Esophagus squamous epithelium (tissue), 5 donors: ENCODE results near the gene LHPP. TPM values are rescaled to one million over a fixed set of nuclear protein-coding genes. Genes with fewer than 3 reads are reported as not detected.
A peak's percentile ranks its signal among the peaks of the same experiment; 100 is the strongest.

ENCODE experiments used
- DNase-seq: peaks from one replicate; lab custom pipeline; 2025; lab: John Stamatoyannopoulos, UW
- H3K27ac ChIP-seq, 4 donors: fragments of 200-600 bp; sonication (generic); one replicate each; pipeline ENCODE4 v1.5.1; 2016 to 2019; ENCODE audit warnings: mild to moderate bottlenecking in 1 of 4
- H3K27me3 ChIP-seq, 4 donors: fragments of 200-600 bp; sonication (generic); 1 replicate in 3 of 4; 2 replicates in 1 of 4; pipeline versions ENCODE4 v1.5.1 to v1.6.0; 2017 to 2021; ENCODE audit warnings: antibody characterized with exemption in 1 of 4
- H3K36me3 ChIP-seq, 3 donors: fragments of 200-600 bp; sonication (generic); one replicate each; pipeline ENCODE4 v1.5.1; 2016 to 2019
- H3K4me1 ChIP-seq, 3 donors: fragments of 200-600 bp; sonication (generic); one replicate each; pipeline ENCODE4 v1.5.1; 2017 to 2019
- H3K4me3 ChIP-seq, 4 donors: fragments of 200-600 bp; sonication (generic); 1 replicate in 3 of 4; 2 replicates in 1 of 4; pipeline ENCODE4 v1.5.1; 2016 to 2019; ENCODE audit warnings: mild to moderate bottlenecking in 2 of 4, moderate library complexity in 1 of 4
- H3K9me3 ChIP-seq, 3 donors: fragments of 200-600 bp; sonication (generic); one replicate each; pipeline ENCODE4 v1.5.1; 2016 to 2019
- CTCF ChIP-seq, 6 experiments: fragments of 450-650 bp in 4 of 6; fragments of 200-600 bp in 2 of 6; sonication (generic) in 2 of 6; IDR thresholded peaks; one replicate each; pipeline ENCODE4 v1.5.1; 2016 to 2019; ENCODE audit warnings: antibody characterized with exemption in 6 of 6, mild to moderate bottlenecking in 4 of 6, moderate library complexity in 4 of 6
- POLR2A ChIP-seq, 4 donors: fragments of 450-650 bp; IDR thresholded peaks; one replicate each; pipeline ENCODE4 v1.6.1; 2017; ENCODE audit warnings: antibody characterized with exemption in 4 of 4, mild to moderate bottlenecking in 4 of 4, moderate library complexity in 3 of 4
- WGBS, 2 donors: methylation state at CpG; one replicate each; pipeline ENCODE4 v1.1.5; 2018; 5-methylcytosine and 5-hydroxymethylcytosine counted together
- intact Hi-C: fragments of 100-400 bp; cut with DNase I; formaldehyde crosslinking; loops from one replicate; pipeline ENCODE4 v1.15.0; 2022
- total RNA-seq, 4 donors: library from RNA; depleted of rRNA; stranded (reverse); fragments of >200 nt; gene quantifications; one replicate each; pipeline ENCODE4 v1.1.0, GENCODE V29; 2016
- donor health status: DM: yes; HTN: yes; CAD: no.

The LHPP gene
- total RNA-seq, 4 donors from 2014 or later = 13.9 to 41.1 (median 24.3) TPM

- Histone ChIP-seq H3K9me3 (no peaks in the 10 kb centered on the region), H3K36me3 (no peaks in the 10 kb centered on the region), H3K4me3 (no peak overlapping the region), H3K27me3 (no peaks in the 10 kb centered on the region), H3K4me1 (peaks cover 9 to 30% (median 22%) of the 10 kb centered on the region in 3 donors), H3K27ac (peak overlapping the region in 1 of 4 donors; percentile 89)
- WGBS, 2 donors = 93 to 94% methylated on average over 2 to 5 of the region's 16 CpGs
- intact Hi-C loops = no loop called here
- TF ChIP-seq CTCF (IDR thresholded peaks at IDR 0.05) (no peak), POLR2A (IDR thresholded peaks at IDR 0.05) (no peak)
- DNase-seq = no peak
Observed at GRCh38 chr10:124557648-124558338, 96.2 kb downstream of the LHPP start.

GRCh38 chr10:124558339-124559321 lies 97.0 kb downstream of the LHPP start:
- peaks cover 9 to 30% (median 22%) of the 10 kb centered on the region in 3 donors for H3K4me1 ChIP-seq
- no peaks in the 10 kb centered on the region for H3K27me3 ChIP-seq
- H3K27ac ChIP-seq = peak overlapping the region; percentile 11 to 89 (median 80)
- TF ChIP-seq POLR2A (IDR thresholded peaks at IDR 0.05) = no peak
- TF ChIP-seq CTCF (IDR thresholded peaks at IDR 0.05) = no peak
- DNase-seq = no peak
- WGBS, 2 donors = 74 to 86% methylated on average over 13 of the region's 23 CpGs
- intact Hi-C loops = no loop called here
- no peak overlapping the region for H3K4me3 ChIP-seq
- H3K36me3 ChIP-seq = no peaks in the 10 kb centered on the region
- H3K9me3 ChIP-seq = no peaks in the 10 kb centered on the region

GRCh38 chr10:124559372-124560132 lies 97.9 kb downstream of the LHPP start:
- Histone ChIP-seq H3K36me3 (no peaks in the 10 kb centered on the region), H3K4me3 (no peak overlapping the region), H3K9me3 (no peaks in the 10 kb centered on the region), H3K4me1 (peaks cover 9 to 30% (median 22%) of the 10 kb centered on the region in 3 donors), H3K27ac (peak overlapping the region; percentile 19 to 89 (median 80)), H3K27me3 (no peaks in the 10 kb centered on the region)
- TF ChIP-seq POLR2A (IDR thresholded peaks at IDR 0.05) = no peak
- TF ChIP-seq CTCF (IDR thresholded peaks at IDR 0.05) = no peak
- WGBS, 2 donors = 78 to 81% methylated on average over 7 of the region's 11 CpGs
- DNase-seq = no peak
- intact Hi-C loops = no loop called here

- DNase-seq = no peak
- Histone ChIP-seq H3K4me1 (peaks cover 9 to 32% (median 22%) of the 10 kb centered on the region in 3 donors), H3K36me3 (no peaks in the 10 kb centered on the region), H3K27me3 (no peaks in the 10 kb centered on the region), H3K9me3 (no peaks in the 10 kb centered on the region), H3K4me3 (no peak overlapping the region), H3K27ac (peak overlapping the region in 3 of 4 donors; percentile 78 to 81 (median 79))
- 63 to 70% methylated on average over 6 to 9 of the region's 18 CpGs for WGBS, 2 donors
- TF ChIP-seq POLR2A (IDR thresholded peaks at IDR 0.05) = no peak
- no peak for TF ChIP-seq CTCF (IDR thresholded peaks at IDR 0.05)
- intact Hi-C loops = no loop called here
Observed at GRCh38 chr10:124560377-124561105, 98.9 kb downstream of the LHPP start.
